Brain pericyte (primary cell): ENCODE measurements around the gene TSC22D1.

ENCODE experiments used
- DNase-seq: peaks from one replicate; pipeline ENCODE4 v3.0.0-alpha.2; 2012; ENCODE audit warnings: low read depth, low spot score

The TSC22D1 gene

GRCh38 chr13:44426461-44426860 is 149.7 kb downstream of the TSC22D1 start:
- no peak for DNase-seq

DNA sequence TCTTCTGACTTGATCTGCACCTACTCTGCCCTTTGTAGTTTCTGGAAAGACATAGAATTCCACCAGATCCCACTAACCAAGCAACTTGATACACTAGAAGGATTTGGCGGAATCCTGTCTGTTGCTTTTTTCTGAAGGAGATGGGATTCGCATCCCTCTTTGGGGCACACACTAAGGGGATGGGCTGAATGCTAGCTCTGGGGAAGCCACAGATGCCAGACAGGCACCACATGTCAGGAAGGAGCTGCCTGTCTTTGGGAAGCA is 150.4 kb downstream of the TSC22D1 start:
- no peak for DNase-seq

DNA sequence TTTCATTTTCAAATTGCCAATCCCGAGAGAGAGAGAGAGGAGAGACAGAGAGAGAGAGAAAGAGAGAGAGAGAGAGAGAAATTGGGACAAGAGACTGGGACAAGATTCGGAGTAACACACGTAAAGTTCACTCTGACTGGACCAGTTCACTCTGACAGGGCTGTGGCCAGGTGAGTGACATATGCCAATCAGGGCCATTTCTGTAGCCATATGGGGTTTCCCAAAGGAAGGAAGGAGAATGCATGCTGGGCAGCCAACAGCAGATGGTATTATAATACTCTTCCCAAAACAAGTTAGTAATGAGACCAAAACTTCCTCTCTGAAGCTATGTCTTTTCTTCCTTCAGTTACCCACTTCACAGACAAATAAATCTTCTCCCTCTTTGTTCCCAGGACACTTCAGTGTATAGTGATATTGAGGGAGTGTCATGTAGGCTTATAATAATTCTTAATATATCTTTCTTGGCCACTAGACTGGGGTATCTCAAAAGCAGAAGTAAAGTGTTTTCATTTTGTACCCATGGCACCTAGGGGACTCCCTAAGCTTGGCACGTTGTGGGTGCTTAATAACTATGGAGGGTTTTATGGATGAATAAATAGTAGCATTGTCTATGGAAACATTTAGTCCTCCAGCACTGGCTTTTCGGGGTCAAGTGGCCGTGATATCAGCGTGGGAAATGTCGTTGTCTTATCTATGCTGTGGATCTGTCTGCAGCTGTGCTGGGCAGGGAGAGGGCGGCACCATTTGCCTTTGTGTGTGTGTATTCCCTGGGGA is 150.9 kb downstream of the TSC22D1 start:
- no peak for DNase-seq

- no peak for DNase-seq
Observed at GRCh38 chr13:44423824-44424223, 152.3 kb downstream of the TSC22D1 start.

DNA sequence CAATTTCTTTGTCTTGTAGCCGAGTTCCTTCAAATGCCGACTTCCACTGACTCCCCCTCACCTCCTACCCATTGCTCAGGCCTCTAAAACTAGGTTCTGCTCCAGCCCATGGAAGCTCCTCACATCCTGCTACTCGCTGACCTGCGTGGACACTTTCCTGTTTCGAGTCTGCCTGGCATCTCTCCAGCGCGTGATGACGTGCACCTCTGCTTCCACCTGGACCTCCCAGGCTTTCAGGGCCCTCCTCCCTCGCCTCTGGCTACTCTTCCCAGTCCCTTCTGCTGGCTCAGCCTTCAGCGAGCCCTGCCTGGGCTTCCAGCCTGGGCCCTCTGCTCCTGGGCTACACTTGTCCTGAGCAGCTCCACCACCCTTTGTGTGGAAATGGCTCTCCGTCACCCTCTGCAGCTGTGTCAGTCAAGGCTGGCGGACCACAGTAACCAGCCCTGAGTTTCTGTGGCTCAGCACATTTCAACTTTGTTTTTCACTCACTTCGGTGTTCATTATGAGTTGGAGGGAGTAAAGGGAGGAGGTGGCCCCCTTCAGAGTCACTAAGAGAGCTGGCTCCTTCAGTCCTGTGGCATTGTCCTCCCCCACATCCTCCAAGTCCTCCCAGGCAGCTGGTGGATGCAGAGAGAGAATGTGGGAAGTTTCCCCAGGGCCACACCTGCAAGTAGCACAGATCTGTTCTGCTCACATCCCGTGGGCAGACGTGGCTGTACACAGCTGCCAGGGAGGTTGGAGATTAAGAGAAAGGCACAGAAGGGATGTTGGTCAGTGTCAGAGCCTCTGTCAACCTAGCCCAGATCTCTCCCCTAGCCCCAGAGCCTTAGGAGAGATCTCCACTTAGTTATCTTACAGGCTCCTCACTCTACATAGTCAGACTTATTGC is 153.1 kb downstream of the TSC22D1 start:
- no peak for DNase-seq

DNA sequence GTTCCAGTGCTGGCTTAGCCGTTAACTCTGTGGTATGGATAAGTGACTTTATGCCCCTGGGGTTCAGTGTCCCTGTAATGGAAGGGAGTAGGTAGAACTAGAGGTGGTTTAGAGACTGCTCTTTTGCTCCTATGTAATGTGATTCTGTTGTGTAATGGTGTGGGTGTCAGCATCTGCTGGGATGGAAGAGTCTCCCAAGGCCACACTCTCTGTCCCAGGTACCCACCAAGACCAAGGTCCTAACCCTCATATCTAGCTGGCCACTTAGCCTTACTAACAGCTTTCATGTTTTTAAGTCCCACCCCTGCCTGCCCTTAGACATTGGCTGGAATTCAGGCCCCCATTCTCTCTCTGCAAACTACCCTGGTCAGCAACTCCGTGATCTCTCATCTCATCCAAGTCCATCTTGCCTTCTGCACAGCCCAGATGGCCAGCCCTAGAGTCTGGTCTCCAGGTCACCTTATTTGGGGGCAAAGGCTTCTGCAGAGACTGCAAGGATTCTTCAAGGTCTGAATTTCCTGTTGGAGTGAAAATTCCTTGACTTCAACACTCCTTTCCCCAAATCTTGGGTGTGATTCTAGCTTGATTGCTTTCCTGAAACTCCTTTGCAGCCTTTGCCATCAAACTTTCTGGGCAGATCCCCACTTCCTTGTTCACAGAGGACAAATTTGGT is 154.1 kb downstream of the TSC22D1 start:
- no peak for DNase-seq

DNA sequence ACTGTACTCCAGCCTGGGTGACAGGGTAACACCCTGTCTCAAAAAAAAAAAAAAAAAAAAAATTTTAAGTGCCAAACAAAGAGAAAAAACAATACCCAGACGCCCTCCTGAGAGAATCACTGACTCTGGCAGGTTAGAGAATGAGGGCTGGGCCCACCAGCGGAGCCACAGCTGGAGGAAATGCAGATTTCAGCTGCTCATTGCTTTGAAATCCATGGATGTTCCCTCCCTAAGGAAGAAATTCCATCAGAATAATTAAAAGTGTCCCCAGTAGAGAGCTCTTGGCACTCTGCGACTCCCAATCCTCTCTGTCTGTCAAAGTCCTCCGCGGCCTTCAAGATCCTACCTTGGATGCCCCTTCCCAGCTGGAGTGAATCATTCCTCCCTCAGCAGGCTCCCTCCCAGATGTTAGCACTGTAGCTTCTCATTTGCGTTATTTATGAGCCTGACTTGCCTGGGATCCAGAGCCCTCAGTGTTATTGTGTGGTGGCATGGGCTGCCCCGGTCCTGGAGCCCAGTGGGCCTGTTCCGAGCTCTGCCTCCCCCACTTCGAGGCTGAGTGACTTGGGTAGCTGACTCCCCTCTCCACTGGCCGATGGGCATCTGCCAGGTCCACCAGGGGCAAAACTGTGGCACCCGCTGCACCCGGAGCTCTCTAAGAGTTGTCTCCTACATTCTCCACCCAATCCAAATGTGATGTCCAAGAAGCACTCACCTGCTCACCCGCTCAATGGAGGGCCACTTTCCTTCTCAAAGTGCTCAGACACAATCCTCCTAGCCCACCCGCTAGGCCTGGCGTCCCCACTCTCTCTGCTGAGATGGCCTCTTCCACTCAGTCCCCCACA is 155.5 kb downstream of the TSC22D1 start:
- no peak for DNase-seq

DNA sequence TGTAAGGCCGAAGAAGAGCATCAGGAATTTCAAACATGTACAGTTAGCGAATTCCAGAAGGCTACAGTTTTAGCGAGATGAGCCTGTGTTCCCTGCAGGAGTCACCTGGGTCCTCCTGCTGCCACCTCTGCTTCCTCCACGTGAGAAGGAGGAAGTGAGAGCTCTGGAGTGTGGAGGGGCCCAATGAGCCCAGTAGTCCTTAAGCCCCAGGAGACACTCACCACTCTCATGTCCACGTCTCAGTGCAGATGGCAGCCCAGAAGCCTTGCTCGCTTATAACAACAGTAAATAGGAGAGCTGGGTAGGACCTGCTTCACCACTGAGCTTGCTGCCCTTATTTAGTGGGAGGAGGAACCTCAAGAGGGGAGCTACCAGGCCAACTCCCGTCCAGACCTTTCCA is 158.3 kb downstream of the TSC22D1 start:
- no peak for DNase-seq

DNA sequence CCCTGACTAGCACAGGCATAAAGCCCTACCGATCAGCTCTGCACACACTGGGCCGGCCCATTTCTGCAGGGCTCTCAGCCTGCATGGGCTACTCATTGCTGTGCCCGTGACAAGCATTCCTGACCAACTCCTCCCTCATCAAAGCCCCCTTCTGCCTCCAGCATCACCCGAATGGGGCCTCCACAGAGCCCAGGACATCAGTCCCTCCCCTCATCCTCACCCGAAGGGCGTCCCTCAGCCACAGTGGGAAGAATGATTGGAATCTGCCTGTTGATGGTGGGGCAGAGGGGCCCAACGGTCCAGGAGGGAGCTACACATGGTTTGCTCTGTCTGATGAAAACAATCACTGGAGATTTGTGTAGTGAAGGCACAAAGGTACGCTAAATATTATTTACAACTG is 158.7 kb downstream of the TSC22D1 start:
- no peak for DNase-seq

DNA sequence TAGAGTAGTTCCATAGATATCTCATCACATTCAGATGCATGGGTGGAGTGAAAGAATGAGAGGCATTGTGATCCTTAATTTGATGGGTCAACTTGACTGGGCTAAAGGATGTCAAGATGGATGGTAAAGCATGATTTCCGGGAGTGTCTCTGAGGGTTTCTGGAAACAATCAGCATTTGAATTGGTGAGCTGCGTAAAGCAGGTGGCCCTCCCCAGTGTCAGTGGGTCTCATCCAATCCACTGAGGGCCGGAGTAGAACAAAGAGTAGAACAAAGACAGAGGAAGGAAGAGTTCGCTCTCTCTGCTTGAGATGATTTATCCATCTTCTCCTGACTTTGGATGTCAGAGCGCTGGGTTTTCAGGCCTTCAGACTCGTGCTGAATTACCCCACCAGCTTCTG is 159.4 kb downstream of the TSC22D1 start:
- DNase-seq: no peak

DNA sequence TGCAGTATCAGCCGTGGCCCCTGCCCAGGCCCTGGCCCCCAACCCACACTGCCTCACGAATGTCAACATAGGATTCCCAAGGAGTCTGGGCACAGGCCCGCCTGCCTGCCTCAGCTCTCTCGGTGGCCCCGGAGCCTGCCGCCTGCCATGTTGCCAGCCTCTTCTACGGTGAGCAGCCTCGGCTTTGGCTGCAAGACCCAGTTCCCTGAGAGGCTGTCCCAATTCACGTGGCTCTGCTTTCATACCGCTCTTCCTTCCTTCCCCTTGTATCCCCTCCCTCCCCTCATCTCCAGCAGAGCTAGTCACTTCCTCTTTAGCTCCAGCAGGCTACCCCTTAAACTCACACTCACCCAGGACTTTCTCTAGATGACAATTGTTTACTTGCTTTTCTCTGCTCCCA is 159.8 kb downstream of the TSC22D1 start:
- no peak for DNase-seq

DNA sequence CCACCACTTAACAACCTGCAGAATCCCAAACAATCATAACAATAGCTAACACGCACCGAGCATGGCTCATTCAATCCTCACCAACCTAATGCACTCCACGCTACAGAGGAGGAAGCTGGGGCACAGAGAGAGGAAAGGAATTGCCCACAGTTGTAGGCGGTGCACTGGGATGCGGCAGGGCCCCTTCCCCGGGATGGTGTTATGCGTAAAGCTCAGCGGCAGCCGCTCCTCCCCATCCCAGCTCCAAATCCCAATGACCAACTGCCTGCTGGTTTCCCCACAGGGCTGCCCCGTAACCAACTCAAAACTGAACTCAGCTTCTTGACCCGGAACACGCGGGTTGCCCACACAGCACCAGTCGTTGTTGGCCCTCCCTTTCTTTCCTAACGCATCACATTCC is 160.3 kb downstream of the TSC22D1 start:
- DNase-seq: no peak

DNA sequence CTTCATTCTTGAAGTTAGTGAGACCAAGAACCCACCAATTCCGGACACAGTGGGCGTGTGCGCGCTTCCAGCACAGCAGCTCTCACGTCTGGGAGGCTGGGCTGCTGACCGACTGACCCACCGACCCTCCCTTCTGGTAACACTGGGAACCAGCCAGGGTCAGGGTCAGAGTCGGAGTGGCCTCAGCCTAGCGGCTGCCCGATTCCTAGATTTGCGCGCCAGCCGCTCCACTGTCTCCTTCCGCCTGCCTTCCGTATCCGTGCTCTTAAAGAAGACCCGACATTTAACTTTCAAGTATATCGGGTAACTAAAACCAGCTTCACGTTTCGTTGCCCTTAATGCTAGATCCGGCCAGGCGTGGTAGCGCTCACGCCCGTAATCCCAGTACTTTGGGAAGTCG is 161.4 kb downstream of the TSC22D1 start:
- no peak for DNase-seq

GRCh38 chr13:44413095-44413494 is 163.0 kb downstream of the TSC22D1 start:
- no peak for DNase-seq

GRCh38 chr13:44412346-44412935 is 163.7 kb downstream of the TSC22D1 start:
- DNase-seq: no peak

DNA sequence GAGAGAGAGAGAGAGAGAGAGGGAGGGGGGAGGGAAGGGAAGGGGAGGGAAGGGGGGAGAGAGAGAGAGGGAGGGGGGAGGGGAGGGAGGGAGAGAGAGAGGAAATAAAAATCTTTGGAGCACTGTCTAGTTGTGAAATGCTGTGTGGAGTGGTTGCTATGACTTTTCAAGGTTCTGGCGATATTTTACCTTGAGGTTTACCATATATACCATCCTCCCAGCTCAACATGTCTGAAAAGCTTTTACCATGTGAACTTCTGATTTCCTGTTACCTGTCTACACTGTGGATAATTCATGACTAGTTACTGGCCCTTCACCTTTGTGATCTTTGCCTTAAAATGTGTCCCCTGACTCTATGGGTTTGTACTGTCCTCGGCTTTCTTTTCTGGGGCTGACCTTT is 164.3 kb downstream of the TSC22D1 start:
- DNase-seq: no peak

- no peak for DNase-seq
Observed at GRCh38 chr13:44410328-44410859, 165.7 kb downstream of the TSC22D1 start.

- no peak for DNase-seq
Observed at GRCh38 chr13:44409595-44409994, 166.5 kb downstream of the TSC22D1 start.

DNA sequence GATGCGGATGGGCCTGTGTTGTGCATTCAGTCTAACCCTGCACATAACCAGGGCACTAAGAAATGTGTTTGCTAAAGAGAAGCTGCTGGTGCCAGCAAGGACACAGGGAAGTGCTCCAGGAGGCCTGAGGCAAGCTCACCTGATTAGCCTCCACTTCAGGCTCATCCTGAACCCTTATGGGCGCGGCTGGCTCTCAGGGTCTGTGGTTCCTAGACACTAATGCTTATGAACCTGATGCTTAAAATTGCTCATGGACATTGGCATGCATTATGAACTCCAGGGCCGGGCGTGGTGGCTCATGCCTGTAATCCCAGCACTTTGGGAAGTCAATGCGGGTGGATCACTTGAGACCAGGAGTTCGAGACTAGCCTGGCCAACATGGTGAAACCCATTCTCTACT is 168.2 kb downstream of the TSC22D1 start:
- DNase-seq: no peak

GRCh38 chr13:44407379-44407778 is 168.8 kb downstream of the TSC22D1 start:
- DNase-seq: no peak

- DNase-seq: no peak
Observed at GRCh38 chr13:44406617-44407016, 169.5 kb downstream of the TSC22D1 start.
